Epithelial cell of proximal tubule (primary cell): ENCODE data around the gene FMO3. TPM values are rescaled to one million over a fixed set of nuclear protein-coding genes. Genes with fewer than 3 reads are reported as not detected.

Source experiments
- DNase-seq: peaks from one replicate; pipeline ENCODE4 v3.0.0-alpha.2; 2011; ENCODE audit warnings: low read depth
- H3K4me3 ChIP-seq: 2 replicates; pipeline ENCODE4 v1.5.1; 2011; ENCODE audit warnings: low read depth, mild to moderate bottlenecking, low read length
- CTCF ChIP-seq: conservative IDR thresholded peaks from 2 replicates; pipeline ENCODE4 v1.5.1; 2012; ENCODE audit warnings: low read depth, mild to moderate bottlenecking, low read length
- total RNA-seq: library from RNA; depleted of rRNA; stranded (reverse); fragments of >200 nt; gene quantifications from 2 replicates; pipeline ENCODE4 v1.2.3, GENCODE V29; 2015

Gene FMO3
- total RNA-seq, 1 donor from 2014 or later, result not detected

GRCh38 chr1:171087896-171088295 is 2.8 kb upstream of the FMO3 start:
- H3K4me3 ChIP-seq, result no peak overlapping the region
- no peak for DNase-seq
- TF ChIP-seq CTCF, result no peak

- H3K4me3 ChIP-seq, result no peak overlapping the region
- no peak for DNase-seq
- TF ChIP-seq CTCF, result no peak
These were observed 13.2 kb downstream of the FMO3 start for GRCh38 chr1:171103862-171104261.

GRCh38 chr1:171107262-171107940 is 16.7 kb downstream of the FMO3 start:
- H3K4me3 ChIP-seq, result no peak overlapping the region
- TF ChIP-seq CTCF, result peak; percentile 19
- DNase-seq, result no peak

GRCh38 chr1:171107969-171108368 is 17.3 kb downstream of the FMO3 start:
- H3K4me3 ChIP-seq, result no peak overlapping the region
- DNase-seq, result no peak
- TF ChIP-seq CTCF, result no peak

- no peak for DNase-seq
- no peak for TF ChIP-seq CTCF
- no peak overlapping the region for H3K4me3 ChIP-seq
These were observed 19.3 kb downstream of the FMO3 start for GRCh38 chr1:171109966-171110365.

GRCh38 chr1:171110621-171111326 is 20.1 kb downstream of the FMO3 start:
- TF ChIP-seq CTCF, result no peak
- no peak for DNase-seq
- no peak overlapping the region for H3K4me3 ChIP-seq

GRCh38 chr1:171112119-171112518 is 21.4 kb downstream of the FMO3 start:
- no peak for TF ChIP-seq CTCF
- no peak for DNase-seq
- H3K4me3 ChIP-seq, result no peak overlapping the region
